DND-41 (cell line): ENCODE results near the gene SDK2.
A peak's percentile ranks its signal among the peaks of the same experiment; 100 is the strongest.

ENCODE experiments used
- ATAC-seq: fragments of 200-7000 bp; cut with Tn5 transposase; 3 replicates; pipeline ENCODE4 v1.9.1; 2021; ENCODE audit warnings: low read depth; ENCODE audit not compliant: insufficient read depth
- DNase-seq: peaks from one replicate; pipeline ENCODE4 v3.0.0-alpha.2; 2020
- H2AFZ ChIP-seq: 2 replicates; pipeline ENCODE4 v1.6.0; 2012; ENCODE audit warnings: low read depth, low read length
- H3K27ac ChIP-seq: 2 replicates; pipeline ENCODE4 v1.5.1; 2012; ENCODE audit warnings: low read length, inconsistent platforms
- H3K27me3 ChIP-seq: fragments of 200-600 bp; sonication (generic); 2 replicates; pipeline ENCODE4 v1.6.0; 2012; ENCODE audit warnings: low read length, mild to moderate bottlenecking, inconsistent platforms; ENCODE audit not compliant: insufficient read depth, poor library complexity
- H3K36me3 ChIP-seq: 2 replicates; pipeline ENCODE4 v1.5.1; 2012; ENCODE audit warnings: low read length, inconsistent platforms; ENCODE audit not compliant: insufficient read depth
- H3K4me1 ChIP-seq: 2 replicates; pipeline ENCODE4 v1.5.1; 2012; ENCODE audit warnings: mild to moderate bottlenecking, low read length; ENCODE audit not compliant: insufficient read depth
- H3K4me2 ChIP-seq: 2 replicates; pipeline ENCODE4 v1.6.0; 2012; ENCODE audit warnings: mild to moderate bottlenecking, moderate library complexity, low read length, inconsistent platforms; ENCODE audit not compliant: insufficient read depth
- H3K4me3 ChIP-seq, 2 experiments: fragments of 200-600 bp in 1 of 2; shearing (Covaris generic) in 1 of 2; 2 replicates each; pipeline ENCODE4 v1.5.1; 2012 to 2016; ENCODE audit warnings: inconsistent platforms in 2 of 2, low read length in 2 of 2, mild to moderate bottlenecking in 2 of 2, low read depth in 1 of 2, moderate library complexity in 1 of 2
- H3K79me2 ChIP-seq: 2 replicates; pipeline ENCODE4 v1.6.0; 2012; ENCODE audit warnings: low read length, inconsistent platforms; ENCODE audit not compliant: insufficient read depth
- H3K9ac ChIP-seq: 2 replicates; pipeline ENCODE4 v1.6.0; 2012; ENCODE audit warnings: low read depth, mild to moderate bottlenecking, inconsistent platforms, low read length, moderate library complexity
- H3K9me3 ChIP-seq: 2 replicates; pipeline ENCODE4 v1.5.1; 2012; ENCODE audit warnings: low read length, moderate library complexity, mild to moderate bottlenecking, inconsistent platforms; ENCODE audit not compliant: insufficient read depth, severe bottlenecking
- H4K20me1 ChIP-seq: 2 replicates; pipeline ENCODE4 v1.6.0; 2012; ENCODE audit warnings: low read length; ENCODE audit not compliant: insufficient read depth
- CTCF ChIP-seq: IDR thresholded peaks from 2 replicates; pipeline ENCODE4 v1.5.1; 2012; ENCODE audit warnings: borderline replicate concordance, low read length, moderate library complexity, mild to moderate bottlenecking; ENCODE audit not compliant: poor library complexity, severe bottlenecking; ENCODE audit errors: extremely low read depth
- EZH2 ChIP-seq: IDR thresholded peaks from 3 replicates; pipeline ENCODE4 v1.6.1; 2012; ENCODE audit warnings: borderline replicate concordance, low read depth, mild to moderate bottlenecking, moderate library complexity, low read length, inconsistent platforms; ENCODE audit not compliant: severe bottlenecking

The SDK2 gene

GRCh38 chr17:73522107-73522506 lies 122.1 kb downstream of the SDK2 start:
- Histone ChIP-seq H3K79me2 (no peaks in the 10 kb centered on the region), H3K4me1 (peaks cover 5% of the 10 kb centered on the region; the same call in 1 of the 2 replicates), H3K9me3 (no peaks in the 10 kb centered on the region), H3K27me3 (no peaks in the 10 kb centered on the region), H3K4me3 (no peak overlapping the region), H3K9ac (no peak overlapping the region), H3K36me3 (no peaks in the 10 kb centered on the region), H3K27ac (no peak overlapping the region), H4K20me1 (no peaks in the 10 kb centered on the region; the same call in 1 of the 2 replicates), H3K4me2 (no peak overlapping the region), H2AFZ (no peak overlapping the region)
- no peak for DNase-seq
- no peak for ATAC-seq
- TF ChIP-seq CTCF (no peak), EZH2 (no peak)

GRCh38 chr17:73521376-73521775 lies 122.9 kb downstream of the SDK2 start:
- Histone ChIP-seq H3K27ac (peak overlapping the region; percentile 19; the same call in 1 of the 2 replicates), H3K79me2 (no peaks in the 10 kb centered on the region), H3K9me3 (no peaks in the 10 kb centered on the region), H3K27me3 (no peaks in the 10 kb centered on the region), H3K4me2 (no peak overlapping the region), H4K20me1 (no peaks in the 10 kb centered on the region; the same call in 1 of the 2 replicates), H3K4me3 (no peak overlapping the region), H3K4me1 (peaks cover 5% of the 10 kb centered on the region; the same call in 1 of the 2 replicates), H2AFZ (no peak overlapping the region), H3K36me3 (no peaks in the 10 kb centered on the region), H3K9ac (no peak overlapping the region)
- ATAC-seq (no peak), DNase-seq (no peak)
- no peak for TF ChIP-seq CTCF
- TF ChIP-seq EZH2 = no peak

GRCh38 chr17:73520369-73520761 lies 123.9 kb downstream of the SDK2 start:
- Histone ChIP-seq H4K20me1 (no peaks in the 10 kb centered on the region), H3K27me3 (no peaks in the 10 kb centered on the region), H3K4me1 (peaks cover 5% of the 10 kb centered on the region; the same call in 1 of the 2 replicates), H3K9me3 (no peaks in the 10 kb centered on the region), H2AFZ (no peak overlapping the region), H3K4me3 (no peak overlapping the region), H3K79me2 (no peaks in the 10 kb centered on the region), H3K4me2 (no peak overlapping the region), H3K27ac (0 out of 2 replicates have a peak overlapping the region, but pooled peaks have one; percentile 14), H3K36me3 (no peaks in the 10 kb centered on the region), H3K9ac (no peak overlapping the region)
- DNase-seq (no peak), ATAC-seq (no peak)
- TF ChIP-seq CTCF (no peak), EZH2 (no peak)
